Endothelial cell (in vitro differentiated cells): ENCODE measurements around the gene JPH4. TPM values are rescaled to one million over a fixed set of nuclear protein-coding genes. Genes with fewer than 3 reads are reported as not detected.

Experiments
- DNase-seq: peaks from one replicate; pipeline ENCODE4 v3.0.0; 2021; ENCODE audit warnings: low spot score
- H3K27ac Mint-ChIP-seq: one replicate; pipeline ENCODE4 v1.8.0; 2021; ENCODE audit warnings: mixed read lengths, inconsistent platforms; ENCODE audit not compliant: unreplicated experiment
- H3K27me3 Mint-ChIP-seq: one replicate; pipeline ENCODE4 v1.8.0; 2021; ENCODE audit warnings: mild to moderate bottlenecking, moderate library complexity, mixed read lengths, inconsistent platforms; ENCODE audit not compliant: unreplicated experiment
- H3K36me3 Mint-ChIP-seq: one replicate; pipeline ENCODE4 v1.8.0; 2021; ENCODE audit warnings: mild to moderate bottlenecking, low read depth, mixed read lengths, inconsistent platforms; ENCODE audit not compliant: unreplicated experiment
- H3K4me1 Mint-ChIP-seq: one replicate; pipeline ENCODE4 v1.8.0; 2021; ENCODE audit warnings: mild to moderate bottlenecking, mixed read lengths, inconsistent platforms; ENCODE audit not compliant: unreplicated experiment
- H3K4me3 Mint-ChIP-seq: one replicate; pipeline ENCODE4 v1.8.0; 2021; ENCODE audit warnings: mild to moderate bottlenecking, mixed read lengths, inconsistent platforms; ENCODE audit not compliant: unreplicated experiment
- H3K9me3 Mint-ChIP-seq: one replicate; pipeline ENCODE4 v1.8.0; 2021; ENCODE audit warnings: mixed read lengths, inconsistent platforms; ENCODE audit not compliant: unreplicated experiment
- total RNA-seq: library from RNA; stranded (reverse); fragmentation: NEBNext Ultra II Directional; extraction: Animal tissue kit (Norgen Biotek cat#: 25700); gene quantifications from one replicate; pipeline ENCODE4 v1.2.1, GENCODE V29; 2021; ENCODE audit not compliant: unreplicated experiment
- TF ChIP-seq, protein P1 (sequence below): fragments of 200-600 bp; sonication (generic); IDR thresholded peaks from one replicate; pipeline ENCODE4 v1.5.0; 2021; ENCODE audit warnings: antibody characterized with exemption; ENCODE audit not compliant: unreplicated experiment

Gene JPH4
- total RNA-seq, 1 donor from 2014 or later: 0.64 TPM

GRCh38 chr14:23559010-23559925 lies 19.3 kb downstream of the JPH4 start:
- TF ChIP-seq, protein P1, sequence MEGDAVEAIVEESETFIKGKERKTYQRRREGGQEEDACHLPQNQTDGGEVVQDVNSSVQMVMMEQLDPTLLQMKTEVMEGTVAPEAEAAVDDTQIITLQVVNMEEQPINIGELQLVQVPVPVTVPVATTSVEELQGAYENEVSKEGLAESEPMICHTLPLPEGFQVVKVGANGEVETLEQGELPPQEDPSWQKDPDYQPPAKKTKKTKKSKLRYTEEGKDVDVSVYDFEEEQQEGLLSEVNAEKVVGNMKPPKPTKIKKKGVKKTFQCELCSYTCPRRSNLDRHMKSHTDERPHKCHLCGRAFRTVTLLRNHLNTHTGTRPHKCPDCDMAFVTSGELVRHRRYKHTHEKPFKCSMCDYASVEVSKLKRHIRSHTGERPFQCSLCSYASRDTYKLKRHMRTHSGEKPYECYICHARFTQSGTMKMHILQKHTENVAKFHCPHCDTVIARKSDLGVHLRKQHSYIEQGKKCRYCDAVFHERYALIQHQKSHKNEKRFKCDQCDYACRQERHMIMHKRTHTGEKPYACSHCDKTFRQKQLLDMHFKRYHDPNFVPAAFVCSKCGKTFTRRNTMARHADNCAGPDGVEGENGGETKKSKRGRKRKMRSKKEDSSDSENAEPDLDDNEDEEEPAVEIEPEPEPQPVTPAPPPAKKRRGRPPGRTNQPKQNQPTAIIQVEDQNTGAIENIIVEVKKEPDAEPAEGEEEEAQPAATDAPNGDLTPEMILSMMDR: peak; percentile 91
- Mint-ChIP-seq H3K4me1 (peaks cover 16% of the 10 kb centered on the region), H3K9me3 (no peaks in the 10 kb centered on the region), H3K4me3 (no peak overlapping the region), H3K27ac (peak overlapping the region; percentile 77), H3K27me3 (peaks cover 7% of the 10 kb centered on the region), H3K36me3 (peaks cover 38% of the 10 kb centered on the region)
- peak; percentile 69 for DNase-seq

GRCh38 chr14:23558346-23559009 lies 20.1 kb downstream of the JPH4 start:
- TF ChIP-seq, protein P1: no peak
- peaks cover 16% of the 10 kb centered on the region for H3K4me1 Mint-ChIP-seq
- peaks cover 7% of the 10 kb centered on the region for H3K27me3 Mint-ChIP-seq
- peaks cover 33% of the 10 kb centered on the region for H3K36me3 Mint-ChIP-seq
- DNase-seq: no peak
- H3K9me3 Mint-ChIP-seq: no peaks in the 10 kb centered on the region
- H3K4me3 Mint-ChIP-seq: peak overlapping the region; percentile 65
- peak overlapping the region; percentile 77 for H3K27ac Mint-ChIP-seq

- Mint-ChIP-seq H3K27ac (no peak overlapping the region), H3K27me3 (peaks cover 7% of the 10 kb centered on the region), H3K4me3 (peak overlapping the region; percentile 65), H3K9me3 (no peaks in the 10 kb centered on the region), H3K4me1 (peaks cover 16% of the 10 kb centered on the region), H3K36me3 (peaks cover 28% of the 10 kb centered on the region)
- TF ChIP-seq, protein P1: no peak
- no peak for DNase-seq
Observed at GRCh38 chr14:23557946-23558345, 20.6 kb downstream of the JPH4 start.

DNA sequence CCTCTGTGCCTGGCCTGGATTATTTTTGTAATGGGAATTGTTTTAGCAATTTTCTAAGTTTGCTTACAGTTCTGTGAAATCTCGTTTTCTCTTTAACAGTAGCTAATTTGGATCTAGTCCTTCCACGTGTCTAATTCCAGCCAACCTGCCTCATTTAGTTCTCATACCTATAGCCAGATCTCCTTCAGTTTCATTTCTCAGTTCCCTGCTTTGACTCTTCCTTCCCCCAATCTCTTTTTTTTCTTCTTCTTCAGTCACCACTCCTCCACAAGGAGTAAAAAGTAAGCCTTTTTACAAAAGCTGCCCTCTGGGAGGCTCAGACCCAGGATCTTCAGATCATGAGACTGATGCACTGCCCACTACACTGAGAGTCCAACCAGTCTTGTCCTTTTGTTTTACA lies 21.1 kb downstream of the JPH4 start:
- Mint-ChIP-seq H3K9me3 (no peaks in the 10 kb centered on the region), H3K4me1 (peaks cover 16% of the 10 kb centered on the region), H3K36me3 (peaks cover 28% of the 10 kb centered on the region), H3K4me3 (peak overlapping the region; percentile 48), H3K27me3 (peaks cover 7% of the 10 kb centered on the region), H3K27ac (peak overlapping the region; percentile 69)
- no peak for DNase-seq
- TF ChIP-seq, protein P1: no peak
